Measurements from ENCODE around the gene SETMAR.
A peak's percentile ranks its signal among the peaks of the same experiment; 100 is the strongest.
"Not testable (repeated sequence)": the region's sequence is repeated elsewhere in the genome, so short reads cannot be mapped to it uniquely, and the experiment has no call there.

Gene SETMAR

GRCh38 chr3:4313606-4314293 lies 10.6 kb downstream of the SETMAR start:
- no peak for DNase-seq (ENCODE audit: low spot score)

- no peak for DNase-seq (ENCODE audit: low spot score)
Measured at GRCh38 chr3:4314688-4315087, 11.5 kb downstream of the SETMAR start.

GRCh38 chr3:4320096-4320911 lies 17.1 kb downstream of the SETMAR start:
- no peak for DNase-seq (ENCODE audit: low spot score)

GRCh38 chr3:4321732-4322131 lies 18.6 kb downstream of the SETMAR start:
- DNase-seq (ENCODE audit: low spot score): no peak

- peak; percentile 73 for DNase-seq (ENCODE audit: low spot score)
Measured at GRCh38 chr3:4322635-4323034, 19.5 kb downstream of the SETMAR start.

GRCh38 chr3:4323246-4324027 lies 20.3 kb downstream of the SETMAR start:
- peak; percentile 22 for DNase-seq (ENCODE audit: low spot score)

GRCh38 chr3:4326868-4327267 lies 23.7 kb downstream of the SETMAR start:
- DNase-seq (ENCODE audit: low spot score): no peak

- DNase-seq (ENCODE audit: low spot score): not testable (repeated sequence)
Measured at GRCh38 chr3:4329806-4330205, 26.6 kb downstream of the SETMAR start.

- no peak for DNase-seq (ENCODE audit: low spot score)
Measured at GRCh38 chr3:4332111-4332510, 28.9 kb downstream of the SETMAR start.

GRCh38 chr3:4332574-4332973 lies 29.4 kb downstream of the SETMAR start:
- no peak for DNase-seq (ENCODE audit: low spot score)

GRCh38 chr3:4332991-4333390 lies 29.8 kb downstream of the SETMAR start:
- no peak for DNase-seq (ENCODE audit: low spot score)

- DNase-seq (ENCODE audit: low spot score): no peak
Measured at GRCh38 chr3:4334548-4334947, 31.4 kb downstream of the SETMAR start.

- no peak for DNase-seq (ENCODE audit: low spot score)
Measured at GRCh38 chr3:4335840-4336562, 32.8 kb downstream of the SETMAR start.

- DNase-seq (ENCODE audit: low spot score): no peak
Measured at GRCh38 chr3:4336850-4337546, 33.8 kb downstream of the SETMAR start.

GRCh38 chr3:4338751-4339150 lies 35.6 kb downstream of the SETMAR start:
- DNase-seq (ENCODE audit: low spot score): no peak

GRCh38 chr3:4340077-4340410 lies 36.9 kb downstream of the SETMAR start:
- DNase-seq (ENCODE audit: low spot score): no peak

GRCh38 chr3:4340411-4341335 lies 37.5 kb downstream of the SETMAR start:
- DNase-seq (ENCODE audit: low spot score): peak; percentile 19

GRCh38 chr3:4341336-4341675 lies 38.1 kb downstream of the SETMAR start:
- DNase-seq (ENCODE audit: low spot score): no peak

- no peak for DNase-seq (ENCODE audit: low spot score)
Measured at GRCh38 chr3:4343258-4343657, 40.1 kb downstream of the SETMAR start.

GRCh38 chr3:4350789-4351163 lies 47.6 kb downstream of the SETMAR start:
- DNase-seq (ENCODE audit: low spot score): peak; percentile 82

Data from hematopoietic multipotent progenitor cell treated with erythropoietin and hydrocortisone succinate and interleukin-3 and kit ligand, for 17 days (in vitro differentiated cells).